Sciatic nerve (tissue), 2 donors: ENCODE data around the gene KLHL9. TPM values are rescaled to one million over a fixed set of nuclear protein-coding genes. Genes with fewer than 3 reads are reported as not detected.

Experiments
- ATAC-seq: fragments of 200-7000 bp; cut with Tn5 transposase; one replicate; pipeline ENCODE4 v1.9.1; 2020; ENCODE audit warnings: mild to moderate bottlenecking, moderate library complexity
- DNase-seq: peaks from one replicate; pipeline ENCODE4 v3.0.0-alpha.2; 2020; ENCODE audit warnings: low spot score
- intact Hi-C: fragments of 100-400 bp; cut with DNase I; formaldehyde crosslinking; loops from one replicate; pipeline ENCODE4 v1.14.2; 2022
- total RNA-seq: library from RNA; stranded (reverse); fragmentation: NEBNext Ultra II Directional; extraction: Animal tissue kit (Norgen Biotek cat#: 25700); gene quantifications from one replicate; pipeline ENCODE4 v1.2.1, GENCODE V29; 2021
- donor health status: DM: no; HTN: no; CAD: no.
- donor health status: DM: no; HTN: no; CAD: no.

KLHL9 gene
- total RNA-seq, 1 donor from 2014 or later: 26.3 TPM

GRCh38 chr9:21322911-21323461 is 12.2 kb downstream of the KLHL9 start:
- DNase-seq (no peak), ATAC-seq (no peak)
- intact Hi-C loops: loop anchor here (5.0 kb wide), 1 partner anchor 464 kb away; no protein-coding TSS in a partner anchor

- intact Hi-C loops: loop anchor here (5.0 kb wide), 1 partner anchor 467 kb away; no protein-coding TSS in a partner anchor
- DNase-seq (no peak), ATAC-seq (no peak)
Observed at GRCh38 chr9:21320465-21320864, 14.7 kb downstream of the KLHL9 start.

GRCh38 chr9:21317956-21318923 is 17.0 kb downstream of the KLHL9 start:
- DNase-seq: no peak
- peak; percentile 82 for ATAC-seq
- intact Hi-C loops: no loop called here

- ATAC-seq (peak; percentile 13), DNase-seq (no peak)
- intact Hi-C loops: no loop called here
Observed at GRCh38 chr9:21316860-21317259, 18.3 kb downstream of the KLHL9 start.

- intact Hi-C loops: no loop called here
- peak; percentile 55 for ATAC-seq
- DNase-seq: no peak
Observed at GRCh38 chr9:21316032-21316842, 19.0 kb downstream of the KLHL9 start.

- DNase-seq (no peak), ATAC-seq (no peak)
- intact Hi-C loops: no loop called here
Observed at GRCh38 chr9:21314152-21314551, 21.1 kb downstream of the KLHL9 start.

- ATAC-seq (no peak), DNase-seq (no peak)
- intact Hi-C loops: no loop called here
Observed at GRCh38 chr9:21311889-21312288, 23.3 kb downstream of the KLHL9 start.

- intact Hi-C loops: no loop called here
- ATAC-seq (no peak), DNase-seq (no peak)
Observed at GRCh38 chr9:21305213-21305612, 30.0 kb downstream of the KLHL9 start, which contains the start of gene IFNA5. IFNA5 (minus strand) TSS chr9:21305313; CDS start chr9:21305256, 57 bp downstream.

- intact Hi-C loops: no loop called here
- no peak for DNase-seq
- no peak for ATAC-seq
Observed at GRCh38 chr9:21295992-21296391, 39.2 kb downstream of the KLHL9 start.

- DNase-seq (no peak), ATAC-seq (no peak)
- intact Hi-C loops: no loop called here
Observed at GRCh38 chr9:21294904-21295538, 40.2 kb downstream of the KLHL9 start.

- ATAC-seq (no peak), DNase-seq (no peak)
- intact Hi-C loops: no loop called here
Observed at GRCh38 chr9:21294364-21294774, 40.8 kb downstream of the KLHL9 start.

GRCh38 chr9:21289848-21290247 is 45.4 kb downstream of the KLHL9 start:
- DNase-seq (no peak), ATAC-seq (no peak)
- intact Hi-C loops: loop anchor here (5.0 kb wide), 1 partner anchor 247 kb away; no protein-coding TSS in a partner anchor

- intact Hi-C loops: loop anchor here (5.0 kb wide), 1 partner anchor 250 kb away; no protein-coding TSS in a partner anchor
- DNase-seq: no peak
- no peak for ATAC-seq
Observed at GRCh38 chr9:21287280-21287679, 47.9 kb downstream of the KLHL9 start.

- intact Hi-C loops: loop anchor here (5.0 kb wide), 1 partner anchor 251 kb away; no protein-coding TSS in a partner anchor
- ATAC-seq: no peak
- DNase-seq: no peak
Observed at GRCh38 chr9:21286659-21287058, 48.5 kb downstream of the KLHL9 start.

GRCh38 chr9:21286099-21286498 is 49.1 kb downstream of the KLHL9 start:
- DNase-seq: no peak
- ATAC-seq: no peak
- intact Hi-C loops: loop anchor here (5.0 kb wide), 1 partner anchor 251 kb away; no protein-coding TSS in a partner anchor

GRCh38 chr9:21281275-21281674 is 53.9 kb downstream of the KLHL9 start:
- intact Hi-C loops: no loop called here
- ATAC-seq: no peak
- DNase-seq: no peak
